Kidney (tissue), 14 donors: Measurements from ENCODE around the gene PAN3. TPM values are rescaled to one million over a fixed set of nuclear protein-coding genes. Genes with fewer than 3 reads are reported as not detected.
A peak's percentile ranks its signal among the peaks of the same experiment; 100 is the strongest.

Experiments used
- DNase-seq, 5 donors: peaks; one replicate each; pipeline ENCODE4 v3.0.0-alpha.2; 2013 to 2020
- FAIRE-seq: peaks from 2 replicates; lab custom pipeline; 2012; peaks lifted over from hg19 to GRCh38; lab: Jason Lieb, UNC
- H3K27ac ChIP-seq, 2 donors: one replicate each; pipeline ENCODE4 v1.7.0; 2013; ENCODE audit warnings: low read depth in 2 of 2, low read length in 2 of 2, inconsistent platforms in 1 of 2
- H3K27me3 ChIP-seq: one replicate; pipeline ENCODE4 v1.7.1; 2013; ENCODE audit warnings: low read length, inconsistent platforms; ENCODE audit not compliant: control insufficient read depth, insufficient read depth
- H3K36me3 ChIP-seq, 3 donors: one replicate each; pipeline versions ENCODE4 v1.7.0 to v1.7.1; 2013; ENCODE audit warnings: low read length in 3 of 3, control low read depth in 1 of 3, inconsistent platforms in 1 of 3; ENCODE audit not compliant: insufficient read depth in 3 of 3, control insufficient read depth in 2 of 3
- H3K4me1 ChIP-seq, 3 donors: one replicate each; pipeline versions ENCODE4 v1.7.0 to v1.7.1; 2013; ENCODE audit warnings: low read length in 3 of 3, inconsistent platforms in 1 of 3, low read depth in 1 of 3; ENCODE audit not compliant: control insufficient read depth in 2 of 3, insufficient read depth in 2 of 3
- H3K4me3 ChIP-seq, 3 donors: one replicate each; pipeline versions ENCODE4 v1.7.0 to v1.8.1; 2013; ENCODE audit warnings: low read length in 3 of 3, control low read depth in 1 of 3, inconsistent platforms in 1 of 3
- H3K9ac ChIP-seq, 3 donors: one replicate each; pipeline versions ENCODE4 v1.7.0 to v1.7.1; 2013; ENCODE audit warnings: low read length in 3 of 3, control low read depth in 1 of 3, inconsistent platforms in 1 of 3
- H3K9me3 ChIP-seq, 3 donors: one replicate each; pipeline versions ENCODE4 v1.7.0 to v1.7.1; 2013; ENCODE audit warnings: low read length in 3 of 3, control low read depth in 1 of 3, inconsistent platforms in 1 of 3; ENCODE audit not compliant: control insufficient read depth in 2 of 3, insufficient read depth in 1 of 3
- CTCF ChIP-seq: IDR thresholded peaks from 3 replicates; pipeline ENCODE4 v1.5.1; 2012; ENCODE audit warnings: mild to moderate bottlenecking, moderate library complexity, borderline replicate concordance; ENCODE audit not compliant: insufficient read depth; ENCODE audit errors: extremely low read depth
- intact Hi-C: fragments of 100-400 bp; cut with DNase I; formaldehyde crosslinking; loops from one replicate; pipeline ENCODE4 v1.11.1; 2022
- polyA plus RNA-seq: library from polyadenylated mRNA; stranded (reverse); fragments of 350-450 nt; fragmentation: Illumina TruSeq; extraction: RNeasy Lipid Tissue Mini Kit (QIAGEN cat#74804); gene quantifications from one replicate; pipeline ENCODE4 v1.2.3, GENCODE V29; 2014; ENCODE audit warnings: low read depth, low replicate concordance; ENCODE audit not compliant: insufficient read depth
- total RNA-seq: library from RNA; stranded (reverse); fragmentation: NEBNext Ultra II Directional; extraction: Animal tissue kit (Norgen Biotek cat#: 25700); gene quantifications from one replicate; pipeline ENCODE4 v1.2.1, GENCODE V29; 2021
- donor health status: control.
- donor health status: control.
- donor health status: control.
- donor health status: control.
- donor health status: control.
- donor health status: DM: yes; HTN: yes; CAD: no.
- donor health status: Normal renal cell carcinoma (clear cell type).

PAN3 gene
- total and polyA plus RNA-seq, 2 donors from 2014 or later = 8.2 to 46.3 TPM

DNA sequence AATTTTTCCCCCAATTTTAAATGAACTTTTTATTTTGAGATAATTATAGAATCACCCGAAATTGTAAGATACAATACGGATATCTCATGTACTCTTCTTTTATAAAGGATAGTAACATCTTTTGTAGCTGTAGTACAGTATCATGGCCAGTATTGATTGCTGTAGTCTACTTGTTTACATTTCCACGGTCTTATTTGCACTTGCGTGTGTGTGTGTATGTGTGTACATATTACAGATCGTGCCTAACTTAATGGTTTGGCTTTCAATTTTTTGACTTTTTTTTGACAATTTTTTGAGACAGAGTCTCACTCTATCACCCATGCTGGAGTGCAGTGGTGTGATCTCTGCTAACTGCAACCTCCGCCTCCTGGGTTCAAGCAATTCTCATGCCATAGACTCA, 6.7 kb downstream of the PAN3 start:
- no peaks in the 10 kb centered on the region for H3K27me3 ChIP-seq
- intact Hi-C loops = no loop called here

DNA sequence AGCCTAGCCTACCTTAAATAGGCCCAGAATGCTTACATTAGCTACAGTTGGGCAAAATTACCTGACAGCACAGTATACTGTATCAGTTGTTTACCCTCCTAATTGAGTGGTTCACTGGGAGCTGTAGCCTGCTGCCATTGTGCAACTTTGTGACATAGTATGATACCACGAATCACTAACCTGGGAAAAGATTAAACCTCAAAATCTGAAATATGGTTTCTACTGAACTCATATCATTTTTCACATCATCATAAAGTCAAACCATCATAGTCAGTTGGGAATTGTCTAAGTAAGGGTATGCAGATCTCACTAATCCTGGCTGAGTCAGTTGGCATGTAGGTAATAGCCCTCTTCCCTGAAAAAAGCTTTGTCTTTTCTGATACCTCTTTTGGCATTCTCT, 9.2 kb downstream of the PAN3 start:
- no peak for DNase-seq

More for the DNA sequence above, 6.7 kb downstream of the PAN3 start:
- Histone ChIP-seq H3K4me1 (peaks cover 0 to 7% (median 0%) of the 10 kb centered on the region in 3 donors), H3K9ac (no peak overlapping the region), H3K27ac (no peak overlapping the region), H3K36me3 (no peaks in the 10 kb centered on the region), H3K4me3 (no peak overlapping the region), H3K9me3 (no peaks in the 10 kb centered on the region)
- TF ChIP-seq CTCF = no peak
- DNase-seq (no peak), FAIRE-seq (no peak)

GRCh38 chr13:28159057-28159456, 20.7 kb downstream of the PAN3 start:
- H3K4me1 ChIP-seq = peaks cover 0 to 14% (median 5%) of the 10 kb centered on the region in 3 donors
- no peak for FAIRE-seq
- intact Hi-C loops = no loop called here
- H3K27me3 ChIP-seq = no peaks in the 10 kb centered on the region
- no peak for TF ChIP-seq CTCF
- H3K4me3 ChIP-seq = no peak overlapping the region
- H3K27ac ChIP-seq = no peak overlapping the region
- no peak for DNase-seq
- H3K36me3 ChIP-seq = no peaks in the 10 kb centered on the region
- no peak overlapping the region for H3K9ac ChIP-seq
- peaks cover 0 to 4% (median 0%) of the 10 kb centered on the region in 3 donors for H3K9me3 ChIP-seq

More for the DNA sequence above, 9.2 kb downstream of the PAN3 start:
- intact Hi-C loops = no loop called here
- Histone ChIP-seq H3K9ac (no peak overlapping the region), H3K27me3 (no peaks in the 10 kb centered on the region), H3K9me3 (no peaks in the 10 kb centered on the region), H3K4me1 (no peaks in the 10 kb centered on the region), H3K36me3 (no peaks in the 10 kb centered on the region), H3K27ac (no peak overlapping the region), H3K4me3 (no peak overlapping the region)
- FAIRE-seq = no peak
- TF ChIP-seq CTCF = no peak

DNA sequence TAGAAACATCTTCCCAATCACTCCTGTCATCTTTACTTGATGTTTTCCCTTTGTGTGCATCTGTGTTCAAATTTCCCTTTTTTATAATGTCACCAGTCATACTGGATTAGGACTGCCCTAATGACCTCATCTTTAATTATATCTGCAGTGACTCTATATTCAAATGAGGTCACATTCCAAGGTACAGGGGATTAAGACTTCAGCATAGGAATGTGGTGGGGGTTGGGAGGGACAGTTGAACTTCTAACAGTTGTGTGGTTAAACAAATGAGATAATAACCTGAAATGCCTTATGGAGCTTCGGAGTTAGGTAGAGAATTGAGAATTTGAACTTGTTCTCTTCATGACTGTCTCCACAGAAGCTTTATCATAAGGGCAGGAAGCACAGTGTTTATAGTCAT, 23.0 kb downstream of the PAN3 start:
- H3K27me3 ChIP-seq = no peaks in the 10 kb centered on the region
- no peak for FAIRE-seq
- H3K4me3 ChIP-seq = no peak overlapping the region
- DNase-seq = peak in 3 of 5 donors; percentile 23 to 60 (median 33)
- no peak for TF ChIP-seq CTCF
- intact Hi-C loops = no loop called here
- peaks cover 0 to 18% (median 5%) of the 10 kb centered on the region in 3 donors for H3K4me1 ChIP-seq
- H3K9ac ChIP-seq = peak overlapping the region in 1 of 3 donors; percentile 3
- H3K27ac ChIP-seq = no peak overlapping the region
- H3K9me3 ChIP-seq = peaks cover 0 to 4% (median 0%) of the 10 kb centered on the region in 3 donors
- H3K36me3 ChIP-seq = no peaks in the 10 kb centered on the region
